GM21526 (cell line): Measurements from ENCODE around the gene BANF2.

Experiments
- ATAC-seq: cut with Tn5 transposase; IDR thresholded peaks from one replicate; pipeline ENCODE4 v1.9.1; 2021; ENCODE audit warnings: moderate library complexity; ENCODE audit not compliant: unreplicated experiment, low FRiP score

BANF2 gene

GRCh38 chr20:17663486-17663885 is 36.3 kb upstream of the BANF2 start:
- no peak for ATAC-seq

DNA sequence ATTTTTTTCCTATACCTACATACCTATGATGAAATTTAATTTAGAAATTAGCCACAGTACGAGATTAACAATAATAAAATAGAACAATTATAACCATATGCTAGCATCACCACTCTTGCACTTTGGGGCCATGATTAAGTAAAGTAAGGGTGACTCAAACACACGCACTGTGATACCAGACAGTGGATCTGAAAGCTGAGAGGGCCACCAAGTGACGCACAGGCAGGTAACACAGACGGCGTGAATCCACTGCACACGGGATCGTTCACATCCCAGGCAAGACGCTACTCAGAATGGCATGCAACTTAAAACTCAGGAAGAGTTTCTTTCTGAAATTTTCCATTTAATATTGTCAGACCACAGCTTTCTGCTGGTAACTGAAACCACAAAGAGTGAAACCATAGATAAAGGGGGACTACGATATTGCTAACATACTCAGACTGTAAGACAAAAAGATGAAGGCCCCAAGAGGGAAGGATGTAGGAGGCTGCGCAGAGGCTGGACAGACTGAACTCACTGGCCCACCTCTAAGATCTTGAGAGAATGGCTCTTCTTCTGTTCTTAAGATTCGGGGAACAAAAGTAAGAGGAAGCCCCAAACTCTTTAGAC is 35.6 kb upstream of the BANF2 start:
- ATAC-seq = no peak

DNA sequence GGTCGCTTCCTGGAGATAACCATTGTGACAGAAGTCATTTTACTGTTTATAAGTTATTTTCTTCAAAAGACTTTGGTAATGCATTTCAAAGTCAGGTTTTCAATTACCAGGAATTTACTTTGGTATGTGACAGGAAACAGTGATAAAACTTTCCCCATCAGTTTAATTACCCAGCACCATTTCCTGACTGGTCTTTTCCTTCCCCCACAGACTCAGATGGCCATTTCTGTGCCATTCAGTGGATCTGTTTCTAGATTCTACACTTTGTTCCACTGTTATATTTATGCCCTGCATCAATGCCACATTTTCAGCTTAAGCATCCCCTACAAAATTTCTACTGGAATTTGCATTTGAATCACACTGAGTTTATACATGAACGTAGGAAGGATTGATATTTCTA is 34.0 kb upstream of the BANF2 start:
- no peak for ATAC-seq

GRCh38 chr20:17666481-17666880 is 33.3 kb upstream of the BANF2 start:
- ATAC-seq = no peak

GRCh38 chr20:17667445-17667844 is 32.3 kb upstream of the BANF2 start:
- ATAC-seq = no peak

DNA sequence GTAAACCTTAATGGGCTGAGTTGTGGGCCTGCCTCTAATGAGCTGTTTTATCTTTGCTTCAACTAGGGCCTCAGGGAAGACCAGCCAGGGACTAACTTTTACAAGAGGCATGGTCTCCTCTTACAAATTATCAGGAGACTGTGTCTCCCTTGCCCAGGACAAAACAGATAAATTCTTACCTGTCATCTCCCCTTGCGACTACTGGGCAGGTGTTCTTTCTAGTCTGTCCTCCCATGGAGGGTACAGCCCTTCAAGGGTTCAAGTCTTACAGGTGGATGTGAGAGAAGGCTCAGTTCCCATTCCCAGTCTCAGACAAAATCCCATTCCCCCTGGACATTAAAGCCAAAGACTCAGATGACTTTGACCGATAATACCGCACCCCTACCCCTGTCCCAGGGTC is 31.3 kb upstream of the BANF2 start:
- no peak for ATAC-seq

DNA sequence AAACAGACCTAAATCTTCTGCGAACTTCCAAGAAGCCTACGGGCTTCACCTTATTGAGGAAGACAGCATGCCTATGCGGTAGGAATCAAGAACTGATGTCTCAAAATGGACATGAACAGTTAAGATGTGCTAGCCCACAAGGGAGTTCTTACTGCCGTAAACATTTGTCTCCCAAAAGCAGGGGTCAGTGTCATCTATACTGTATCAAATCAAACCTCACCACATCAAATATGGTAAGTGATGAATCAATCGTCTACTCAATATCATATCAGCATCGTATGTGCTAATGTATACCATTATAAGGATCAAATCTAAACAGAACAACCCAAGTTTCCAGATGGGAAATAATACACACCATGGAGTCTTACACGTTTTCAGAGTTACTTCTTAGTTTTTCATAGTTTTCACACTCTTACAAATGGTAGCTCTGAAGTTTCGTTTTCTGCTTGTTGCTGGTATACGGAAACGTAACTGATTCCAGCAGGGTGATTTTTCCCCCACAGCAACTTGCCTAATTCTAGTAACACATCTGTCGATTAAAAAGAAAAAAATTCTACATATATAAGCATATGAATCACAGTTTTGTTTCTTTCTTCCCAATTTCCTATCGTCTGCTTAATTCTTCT is 30.3 kb upstream of the BANF2 start:
- ATAC-seq = no peak

DNA sequence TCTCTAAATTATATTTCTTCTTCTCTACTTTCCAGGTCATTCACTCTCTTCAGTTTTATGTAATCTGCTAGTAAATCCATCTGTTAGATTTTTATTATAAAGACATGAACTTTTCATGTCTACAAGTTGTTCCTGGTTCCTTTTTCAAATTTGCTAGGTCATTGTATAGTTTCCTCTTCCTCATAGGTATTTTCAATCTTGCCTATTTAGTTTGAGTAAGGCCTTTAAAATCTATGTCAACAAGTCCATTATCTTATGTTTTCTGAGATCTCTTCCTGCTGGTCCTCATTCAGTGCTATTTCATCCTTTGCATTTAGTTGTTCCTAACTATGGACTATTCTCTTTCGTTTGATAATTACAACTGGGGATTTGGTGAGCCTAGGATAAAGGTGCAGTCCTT is 28.8 kb upstream of the BANF2 start:
- no peak for ATAC-seq

GRCh38 chr20:17671565-17671964 is 28.2 kb upstream of the BANF2 start:
- ATAC-seq = no peak

- no peak for ATAC-seq
These were observed 26.7 kb upstream of the BANF2 start for GRCh38 chr20:17673084-17673483.

DNA sequence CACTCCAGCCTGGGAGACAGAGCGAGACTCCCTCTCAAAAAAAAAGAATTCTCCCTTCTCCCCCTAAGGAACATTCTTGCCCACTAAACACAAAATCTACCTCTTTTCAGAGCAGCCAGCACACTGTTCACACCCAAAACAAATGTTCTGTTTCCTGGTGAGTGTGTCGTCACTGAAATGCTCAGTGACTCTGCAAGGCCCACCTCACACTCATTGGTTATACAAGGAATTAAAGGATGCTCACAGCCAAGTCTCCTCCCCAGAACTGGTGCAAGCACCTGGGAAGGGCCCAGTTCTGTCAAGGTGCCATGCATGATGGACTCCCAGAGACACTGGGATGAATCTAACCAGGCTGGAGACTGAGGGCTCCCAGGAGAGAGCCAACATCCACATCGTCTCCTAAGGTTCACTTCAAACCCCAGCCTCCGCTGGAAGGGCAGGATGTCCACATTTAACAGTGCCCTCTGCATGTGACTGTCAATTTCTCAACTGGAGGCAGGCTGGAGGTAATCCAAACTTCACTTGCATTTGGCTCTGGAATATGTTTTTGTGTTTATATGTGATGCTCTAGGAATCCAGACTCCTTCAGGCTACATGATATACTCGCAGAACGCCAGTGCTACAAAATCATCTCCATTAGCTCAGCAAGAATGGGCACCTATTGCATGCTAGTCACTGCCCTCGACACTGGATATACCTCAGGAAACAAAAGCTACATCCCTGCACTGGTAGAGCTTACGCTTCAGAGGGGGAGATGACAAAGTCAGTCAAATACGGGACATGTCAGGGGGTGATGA is 24.8 kb upstream of the BANF2 start:
- ATAC-seq = no peak

DNA sequence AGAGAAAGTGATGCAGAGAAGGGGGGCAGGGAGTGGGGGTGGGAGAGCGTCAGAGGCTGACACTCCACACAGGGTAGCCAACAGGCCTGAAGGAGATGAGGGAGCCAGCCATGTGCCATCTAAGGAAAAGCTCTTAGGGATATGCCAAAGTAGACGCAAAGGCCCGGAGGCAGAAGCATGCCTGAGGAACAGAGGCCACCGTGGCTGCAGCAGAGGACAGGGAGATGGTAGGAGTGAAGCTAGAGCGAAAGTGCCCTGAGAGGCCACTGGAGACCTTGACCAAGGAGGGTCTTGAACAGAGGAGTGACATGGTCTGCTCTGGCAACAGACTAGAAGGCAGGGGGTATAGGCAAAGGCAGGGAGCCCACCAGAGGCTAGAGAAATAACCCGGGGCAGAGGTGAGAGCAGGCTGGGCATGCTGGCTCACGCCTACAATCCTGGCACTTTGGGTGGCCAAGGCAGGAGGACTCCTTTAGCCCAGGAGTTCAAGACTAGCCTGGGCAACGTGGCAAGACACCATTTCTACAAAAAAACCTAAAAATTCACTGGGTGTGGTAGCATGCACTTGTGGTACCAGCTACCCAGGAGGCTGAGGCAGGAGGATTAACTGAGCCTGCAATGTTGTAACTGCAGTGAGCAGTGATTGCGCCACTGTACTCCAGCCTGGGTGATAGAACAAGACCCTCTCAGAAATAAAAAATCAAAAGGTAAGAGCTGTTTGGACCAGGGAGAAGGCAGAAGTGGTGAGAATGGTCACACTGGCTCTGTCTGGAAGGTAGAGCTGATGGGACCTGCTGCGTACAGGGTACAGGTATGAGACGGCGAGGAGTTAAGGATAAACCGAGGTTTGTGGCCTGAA is 24.0 kb upstream of the BANF2 start:
- ATAC-seq = no peak

DNA sequence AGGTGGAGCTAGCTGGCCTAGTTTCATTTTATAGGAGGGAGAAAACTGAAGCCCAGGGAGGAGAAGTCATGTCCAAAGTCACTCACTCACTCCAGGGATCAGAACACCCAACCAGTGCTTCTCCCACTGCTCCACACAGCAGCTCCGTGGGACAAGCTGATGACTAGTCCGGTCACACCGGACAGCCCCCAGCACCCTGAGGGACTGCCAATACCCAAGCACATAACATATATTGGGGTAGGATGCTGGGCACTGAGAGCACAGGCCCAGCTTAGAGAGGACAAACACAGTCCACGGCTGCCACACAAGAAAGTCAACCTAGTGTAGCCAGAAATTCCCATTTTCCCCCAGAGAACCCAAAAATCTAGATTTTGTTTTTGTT is 23.4 kb upstream of the BANF2 start:
- no peak for ATAC-seq

DNA sequence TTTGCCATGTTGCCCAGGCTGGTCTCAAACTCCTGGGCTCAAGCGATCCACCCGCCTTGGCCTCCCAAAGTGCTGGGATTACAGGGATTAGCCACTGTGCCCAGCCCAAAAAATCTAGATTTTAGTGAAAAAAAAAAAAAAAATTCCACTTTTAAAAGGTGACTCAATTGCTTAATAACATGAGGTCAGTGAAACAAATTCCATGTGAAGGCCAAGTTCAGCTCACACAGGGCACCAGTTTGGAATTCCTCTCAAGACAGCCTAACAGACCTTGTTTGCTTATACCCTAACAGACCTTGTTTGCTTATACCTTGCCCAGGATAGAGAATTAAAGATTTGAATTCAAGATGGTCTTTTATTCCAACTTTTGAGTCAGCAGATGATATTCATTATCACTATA is 22.8 kb upstream of the BANF2 start:
- no peak for ATAC-seq

GRCh38 chr20:17678295-17678694 is 21.5 kb upstream of the BANF2 start:
- no peak for ATAC-seq

DNA sequence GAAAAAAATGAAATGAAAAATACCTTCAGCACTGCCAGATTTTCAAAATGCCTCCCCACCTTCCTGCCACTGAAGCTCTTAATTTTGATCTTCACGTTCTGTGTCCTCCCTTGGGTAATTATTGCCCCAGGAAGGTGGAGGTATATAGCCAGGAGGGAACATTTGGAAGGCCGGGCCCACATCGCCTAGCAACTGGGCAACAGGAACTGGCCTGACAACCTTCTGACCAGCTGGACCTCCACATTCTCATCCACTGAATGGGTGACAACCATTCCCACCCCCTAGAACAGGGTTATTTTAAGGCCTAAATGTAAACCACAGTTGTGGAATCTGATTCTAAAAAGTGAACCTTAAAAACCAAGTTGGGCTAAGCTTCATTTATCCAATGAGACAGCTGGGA is 20.9 kb upstream of the BANF2 start:
- ATAC-seq = no peak

GRCh38 chr20:17679941-17680835 is 19.6 kb upstream of the BANF2 start:
- ATAC-seq = no peak

GRCh38 chr20:17680836-17681725 is 18.7 kb upstream of the BANF2 start:
- peak; percentile 40 for ATAC-seq

DNA sequence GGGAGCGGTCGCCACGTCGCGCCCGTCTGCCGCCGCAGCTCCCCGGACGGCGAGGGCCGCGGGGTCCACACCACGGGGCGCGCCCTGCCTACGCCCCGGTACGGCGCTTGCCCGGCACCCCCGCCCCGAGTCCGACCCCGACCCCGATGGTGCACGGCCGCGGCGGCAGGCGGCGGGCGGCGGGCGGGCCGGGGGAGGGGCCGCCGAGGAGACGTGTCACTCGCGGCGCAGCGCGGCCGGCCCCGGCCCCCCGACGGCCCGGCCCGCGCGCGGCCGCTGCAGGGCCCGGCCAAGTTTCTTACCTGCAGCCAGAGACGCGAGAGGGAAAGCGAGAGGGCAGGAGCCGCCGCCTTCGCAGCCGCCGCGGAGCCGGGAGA is 18.1 kb upstream of the BANF2 start:
- ATAC-seq = peak; percentile 5
